Loucy (cell line): ENCODE measurements around the gene LRRC18.

Source experiments
- EZH2phosphoT487 ChIP-seq: fragments of 200-600 bp; IDR thresholded peaks from 2 replicates; pipeline ENCODE4 v1.6.1; 2018; ENCODE audit warnings: antibody characterized with exemption, mild to moderate bottlenecking, moderate library complexity, borderline replicate concordance
- TF ChIP-seq, protein P1 (sequence below): fragments of 200-600 bp; sonication (generic); conservative IDR thresholded peaks from 2 replicates; pipeline ENCODE4 v1.5.1; 2014; ENCODE audit warnings: mild to moderate bottlenecking, antibody characterized with exemption, low read length

DNA sequence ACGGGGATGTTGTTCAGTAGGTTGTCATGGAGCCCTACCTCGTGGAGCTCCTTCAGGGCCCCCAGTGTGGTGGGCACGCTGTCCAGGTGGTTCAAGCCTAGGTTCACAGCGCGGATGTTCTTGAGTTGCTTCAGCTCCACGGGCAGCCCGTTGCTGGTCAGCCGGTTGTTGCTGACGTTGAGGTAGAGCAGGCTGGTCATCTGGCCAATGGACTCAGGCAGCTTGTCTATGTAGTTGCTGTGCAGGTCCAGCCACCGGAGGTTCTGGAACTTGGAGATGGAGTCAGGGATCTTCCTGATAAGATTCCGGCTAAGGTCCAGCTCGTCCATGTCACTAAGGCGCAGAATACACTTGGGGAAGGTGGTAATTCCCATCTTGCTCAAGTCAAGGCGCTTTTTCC lies 26.0 kb downstream of the LRRC18 start:
- TF ChIP-seq EZH2phosphoT487: no peak
- TF ChIP-seq, protein P1, sequence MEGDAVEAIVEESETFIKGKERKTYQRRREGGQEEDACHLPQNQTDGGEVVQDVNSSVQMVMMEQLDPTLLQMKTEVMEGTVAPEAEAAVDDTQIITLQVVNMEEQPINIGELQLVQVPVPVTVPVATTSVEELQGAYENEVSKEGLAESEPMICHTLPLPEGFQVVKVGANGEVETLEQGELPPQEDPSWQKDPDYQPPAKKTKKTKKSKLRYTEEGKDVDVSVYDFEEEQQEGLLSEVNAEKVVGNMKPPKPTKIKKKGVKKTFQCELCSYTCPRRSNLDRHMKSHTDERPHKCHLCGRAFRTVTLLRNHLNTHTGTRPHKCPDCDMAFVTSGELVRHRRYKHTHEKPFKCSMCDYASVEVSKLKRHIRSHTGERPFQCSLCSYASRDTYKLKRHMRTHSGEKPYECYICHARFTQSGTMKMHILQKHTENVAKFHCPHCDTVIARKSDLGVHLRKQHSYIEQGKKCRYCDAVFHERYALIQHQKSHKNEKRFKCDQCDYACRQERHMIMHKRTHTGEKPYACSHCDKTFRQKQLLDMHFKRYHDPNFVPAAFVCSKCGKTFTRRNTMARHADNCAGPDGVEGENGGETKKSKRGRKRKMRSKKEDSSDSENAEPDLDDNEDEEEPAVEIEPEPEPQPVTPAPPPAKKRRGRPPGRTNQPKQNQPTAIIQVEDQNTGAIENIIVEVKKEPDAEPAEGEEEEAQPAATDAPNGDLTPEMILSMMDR: no peak
